Measurements from ENCODE around the gene ASPSCR1. TPM values are rescaled to one million over a fixed set of nuclear protein-coding genes. Genes with fewer than 3 reads are reported as not detected.

The ASPSCR1 gene
- total and polyA plus RNA-seq, 10 of the 15 experiments (the other 5 are each of a cell fraction or from before 2014, with no cell fraction given), result 1.5 to 48.4 (median 25.4) TPM

DNA sequence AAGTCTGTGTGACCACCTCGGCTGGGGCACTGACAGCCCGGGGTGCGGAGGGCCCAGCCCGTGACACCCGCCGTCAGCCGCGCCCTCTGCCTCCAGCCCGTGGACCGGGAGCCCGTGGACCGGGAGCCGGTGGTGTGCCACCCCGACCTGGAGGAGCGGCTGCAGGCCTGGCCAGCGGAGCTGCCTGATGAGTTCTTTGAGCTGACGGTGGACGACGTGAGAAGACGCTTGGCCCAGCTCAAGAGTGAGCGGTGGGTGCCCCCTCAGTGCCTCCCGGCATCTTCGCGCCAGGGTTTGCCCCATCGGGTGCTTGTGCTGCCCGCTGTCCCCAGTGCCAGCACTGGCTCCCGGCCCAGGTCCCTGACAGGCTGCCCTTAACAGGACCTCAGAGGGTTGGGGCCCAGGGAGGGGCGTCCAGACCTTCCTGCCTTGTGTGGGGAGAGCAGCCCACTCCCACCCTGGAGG, 31.5 kb downstream of the ASPSCR1 start:
- 89% methylated on average over 16 of the region's 28 CpGs for WGBS (ENCODE audit: insufficient coverage, insufficient replicate concordance, low lambda C conversion rate, missing lambda C conversion rate)
- in situ Hi-C loops (cut with MboI) (no loop called here), intact Hi-C loops (cut with micrococcal nuclease; ENCODE audit: unreplicated experiment) (no loop called here)
- Histone ChIP-seq H3K79me2 (ENCODE audit: control insufficient read depth, insufficient read depth, low read length) (no peaks in the 10 kb centered on the region), H3K4me2 (ENCODE audit: control insufficient read depth, insufficient read depth) (no peak overlapping the region), H2AFZ (ENCODE audit: control insufficient read depth, low read depth, low read length) (no peak overlapping the region), H3K27ac (ENCODE audit: control insufficient read depth, insufficient read depth) (no peak overlapping the region), H3K27me3 (replicated peaks in 1 of 2; ENCODE audit: control insufficient read depth in 2 of 2, insufficient read depth in 2 of 2, low read length in 1 of 2) (no peaks in the 10 kb centered on the region), H3K9ac (ENCODE audit: control insufficient read depth, insufficient read depth, low read length) (no peak overlapping the region), H3K4me3 (no peak overlapping the region), H3K36me3 (ENCODE audit: control insufficient read depth in 2 of 2, insufficient read depth in 2 of 2, low read length in 1 of 2) (no peaks in the 10 kb centered on the region), H3K9me3 (replicated peaks; ENCODE audit: control insufficient read depth, insufficient read depth, low read length) (no peaks in the 10 kb centered on the region), H4K20me1 (ENCODE audit: control insufficient read depth, insufficient read depth) (no peaks in the 10 kb centered on the region), H3K4me1 (ENCODE audit: control insufficient read depth, insufficient read depth, low read length) (no peaks in the 10 kb centered on the region)
- ChIA-PET POLR2A (no interaction called here), SMC1A (ENCODE audit: uncharacterized antibody, unreplicated experiment) (no interaction called here), RAD21 (ENCODE audit: unreplicated experiment) (interaction anchor here (0.5 kb wide), 1 partner anchor 41 kb away, joined by 3 read pairs; no protein-coding TSS in a partner anchor), CTCF (no interaction called here)
- BruUV-seq (replicated peaks), result no TSS peak
- FAIRE-seq (no peak), ATAC-seq (no peak), DNase-seq (ENCODE audit: low read depth, low spot score) (no peak)
- TF ChIP-seq CBFB (IDR thresholded peaks at IDR 0.05; ENCODE audit: low read depth) (no peak), LARP7 (IDR thresholded peaks at IDR 0.05) (no peak), NR2C2 (IDR thresholded peaks at IDR 0.05; ENCODE audit: borderline replicate concordance, control insufficient read depth, insufficient read length, low read depth) (no peak), RUNX3 (IDR thresholded peaks at IDR 0.05; ENCODE audit: low read length) (no peak), PAX8 (IDR thresholded peaks at IDR 0.05) (no peak), ZZZ3 (IDR thresholded peaks at IDR 0.05; ENCODE audit: control insufficient read depth, insufficient read length, low read depth) (no peak), ETV6 (conservative IDR thresholded peaks at IDR 0.05 in 1 of 2, IDR thresholded peaks at IDR 0.05 in 1 of 2; ENCODE audit: borderline replicate concordance in 1 of 2, low read depth in 1 of 2) (no peak), SUZ12 (IDR thresholded peaks at IDR 0.05; ENCODE audit: unreplicated experiment) (no peak), ZNF217 (IDR thresholded peaks at IDR 0.05) (no peak), RFX5 (IDR thresholded peaks at IDR 0.05; ENCODE audit: low read depth, low read length) (no peak), SIN3A (IDR thresholded peaks at IDR 0.05; ENCODE audit: low read depth, low read length) (no peak), GABPA (IDR thresholded peaks at IDR 0.05; ENCODE audit: low read depth) (no peak), RAD21 (IDR thresholded peaks at IDR 0.05; ENCODE audit: insufficient read depth, low read depth, low read length) (no peak), CEBPB (IDR thresholded peaks at IDR 0.05; ENCODE audit: borderline replicate concordance in 1 of 2, low read depth in 2 of 2, low read length in 2 of 2) (no peak), STAT1 (conservative IDR thresholded peaks at IDR 0.05) (no peak), SRF (IDR thresholded peaks at IDR 0.05; ENCODE audit: low read depth in 2 of 2, low read length in 2 of 2) (no peak), MYC (IDR thresholded peaks at IDR 0.05; ENCODE audit: insufficient read depth, insufficient read length, insufficient replicate concordance, low read length, severe bottlenecking) (no peak)
- TF ChIP-seq, protein P1, sequence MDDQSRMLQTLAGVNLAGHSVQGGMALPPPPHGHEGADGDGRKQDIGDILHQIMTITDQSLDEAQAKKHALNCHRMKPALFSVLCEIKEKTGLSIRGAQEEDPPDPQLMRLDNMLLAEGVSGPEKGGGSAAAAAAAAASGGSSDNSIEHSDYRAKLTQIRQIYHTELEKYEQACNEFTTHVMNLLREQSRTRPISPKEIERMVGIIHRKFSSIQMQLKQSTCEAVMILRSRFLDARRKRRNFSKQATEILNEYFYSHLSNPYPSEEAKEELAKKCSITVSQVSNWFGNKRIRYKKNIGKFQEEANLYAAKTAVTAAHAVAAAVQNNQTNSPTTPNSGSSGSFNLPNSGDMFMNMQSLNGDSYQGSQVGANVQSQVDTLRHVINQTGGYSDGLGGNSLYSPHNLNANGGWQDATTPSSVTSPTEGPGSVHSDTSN (IDR thresholded peaks at IDR 0.05; ENCODE audit: insufficient replicate concordance, low read depth, low read length), result no peak
